Uterus (tissue), 2 donors: ENCODE measurements around the gene MYO1B.

ENCODE experiments used
- POLR2A ChIP-seq, 2 donors: fragments of 450-650 bp; IDR thresholded peaks; one replicate each; pipeline ENCODE4 v1.6.1; 2016; ENCODE audit warnings: antibody characterized with exemption in 2 of 2, mild to moderate bottlenecking in 1 of 2, moderate library complexity in 1 of 2
- TF ChIP-seq, protein P1 (sequence below), 4 experiments: fragments of 200-600 bp in 2 of 4; fragments of 450-650 bp in 2 of 4; sonication (generic) in 2 of 4; IDR thresholded peaks; one replicate each; pipeline ENCODE4 v1.5.1; 2016 to 2019; ENCODE audit warnings: antibody characterized with exemption in 4 of 4, mild to moderate bottlenecking in 2 of 4, moderate library complexity in 1 of 4

DNA sequence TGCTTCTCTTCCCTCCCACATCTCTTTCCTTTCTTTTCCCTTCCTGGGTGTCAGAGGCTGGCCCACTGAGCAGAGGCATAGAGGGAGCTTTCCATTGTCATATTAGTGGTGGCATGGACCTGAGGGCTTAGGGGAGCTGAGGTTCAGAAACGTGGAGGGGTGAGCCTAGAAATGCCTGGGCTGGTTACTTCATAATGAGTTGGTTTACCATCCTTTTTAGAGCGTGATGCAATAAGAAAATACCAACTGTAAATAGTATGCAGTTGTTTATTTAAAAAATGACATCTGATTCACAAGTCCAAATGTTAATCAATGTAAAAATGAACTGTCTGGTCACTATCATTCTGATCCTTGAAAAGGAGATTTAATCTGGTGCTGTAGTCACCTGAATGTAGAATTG, 46.3 kb downstream of the MYO1B start:
- TF ChIP-seq, protein P1, sequence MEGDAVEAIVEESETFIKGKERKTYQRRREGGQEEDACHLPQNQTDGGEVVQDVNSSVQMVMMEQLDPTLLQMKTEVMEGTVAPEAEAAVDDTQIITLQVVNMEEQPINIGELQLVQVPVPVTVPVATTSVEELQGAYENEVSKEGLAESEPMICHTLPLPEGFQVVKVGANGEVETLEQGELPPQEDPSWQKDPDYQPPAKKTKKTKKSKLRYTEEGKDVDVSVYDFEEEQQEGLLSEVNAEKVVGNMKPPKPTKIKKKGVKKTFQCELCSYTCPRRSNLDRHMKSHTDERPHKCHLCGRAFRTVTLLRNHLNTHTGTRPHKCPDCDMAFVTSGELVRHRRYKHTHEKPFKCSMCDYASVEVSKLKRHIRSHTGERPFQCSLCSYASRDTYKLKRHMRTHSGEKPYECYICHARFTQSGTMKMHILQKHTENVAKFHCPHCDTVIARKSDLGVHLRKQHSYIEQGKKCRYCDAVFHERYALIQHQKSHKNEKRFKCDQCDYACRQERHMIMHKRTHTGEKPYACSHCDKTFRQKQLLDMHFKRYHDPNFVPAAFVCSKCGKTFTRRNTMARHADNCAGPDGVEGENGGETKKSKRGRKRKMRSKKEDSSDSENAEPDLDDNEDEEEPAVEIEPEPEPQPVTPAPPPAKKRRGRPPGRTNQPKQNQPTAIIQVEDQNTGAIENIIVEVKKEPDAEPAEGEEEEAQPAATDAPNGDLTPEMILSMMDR (IDR thresholded peaks at IDR 0.05) = no peak
- no peak for TF ChIP-seq POLR2A (IDR thresholded peaks at IDR 0.05)
